AG04450 (cell line): ENCODE results near the gene MAML2. TPM values are rescaled to one million over a fixed set of nuclear protein-coding genes. Genes with fewer than 3 reads are reported as not detected.
"Not testable (repeated sequence)": the region's sequence is repeated elsewhere in the genome, so short reads cannot be mapped to it uniquely, and the experiment has no call there.

Source experiments
- CTCF ChIA-PET: fragments of 300-600, 350-600 bp; formaldehyde crosslinking; extraction: SDS; loops from one replicate; lab custom pipeline; 2022; ENCODE audit warnings: antibody characterized with exemption, inconsistent platforms; lab: Charles Lee
- POLR2A ChIA-PET: fragments of 350-600 bp; formaldehyde crosslinking; extraction: SDS; loops from one replicate; lab custom pipeline; 2021; ENCODE audit warnings: antibody characterized with exemption, inconsistent platforms; lab: Yijun Ruan, JAX
- DNase-seq: peaks from one replicate; pipeline ENCODE4 v3.0.0-alpha.2; 2011; ENCODE audit warnings: low read depth, low spot score
- H3K27ac ChIP-seq: one replicate; pipeline ENCODE4 v1.5.1; 2012; ENCODE audit warnings: low read depth, low read length, control low read depth
- H3K27me3 ChIP-seq: one replicate; pipeline ENCODE4 v1.6.0; 2012; ENCODE audit warnings: low read length; ENCODE audit not compliant: control insufficient read depth, insufficient read depth
- H3K4me3 ChIP-seq: 2 replicates; pipeline ENCODE4 v1.5.1; 2011; ENCODE audit warnings: mild to moderate bottlenecking, low read depth, low read length, control low read depth
- H3K9me3 ChIP-seq: 2 replicates; pipeline ENCODE4 v1.5.1; 2012; ENCODE audit warnings: low read length; ENCODE audit not compliant: control insufficient read depth, insufficient read depth
- polyA plus RNA-seq: library from polyadenylated mRNA; depleted of rRNA; stranded (reverse); fragments of >200 nt; gene quantifications from 2 replicates; pipeline ENCODE4 v1.2.3, GENCODE V29; 2011
- TF ChIP-seq, protein P1 (sequence below): IDR thresholded peaks from 2 replicates; pipeline ENCODE4 v1.5.1; 2011; ENCODE audit warnings: low read depth, low read length, control low read depth, inconsistent platforms

The MAML2 gene
- polyA plus RNA-seq, 1 experiment, result 23.0 TPM

DNA sequence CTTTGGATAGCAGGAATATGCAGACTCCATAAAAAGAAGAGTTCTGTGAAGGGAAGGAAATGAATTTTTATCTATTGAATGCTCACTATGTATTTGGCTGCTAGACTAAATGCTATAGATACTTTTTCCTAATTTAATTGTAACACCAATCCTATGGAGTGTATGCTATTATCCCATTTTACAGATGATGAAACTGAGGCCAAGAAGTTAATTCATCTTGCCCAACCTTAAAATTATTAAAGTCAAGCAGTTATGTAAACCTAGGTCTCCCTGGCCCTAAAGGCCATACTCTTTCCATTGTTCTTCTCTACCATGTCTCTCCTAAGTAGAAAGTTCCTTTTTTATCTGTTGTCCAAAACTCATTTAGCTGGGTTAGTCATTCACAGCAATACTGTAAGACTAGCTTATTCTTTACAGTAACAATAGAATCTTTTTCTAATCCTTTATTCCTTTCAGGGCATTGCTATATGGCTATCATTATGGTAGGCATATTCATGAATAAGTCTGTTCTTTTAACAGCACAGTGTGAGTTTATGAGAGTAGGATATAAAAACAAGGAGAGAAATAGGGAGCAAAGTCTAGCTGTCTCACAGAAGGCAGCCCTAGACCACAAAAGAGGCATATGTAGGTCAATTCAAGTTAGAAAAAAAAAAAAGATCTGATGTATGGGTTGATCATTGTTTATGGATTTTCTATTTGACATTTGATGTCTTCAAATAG lies 50.5 kb downstream of the MAML2 start:
- Histone ChIP-seq H3K27me3 (no peaks in the 10 kb centered on the region), H3K9me3 (no peaks in the 10 kb centered on the region), H3K27ac (no peak overlapping the region), H3K4me3 (no peak overlapping the region)
- ChIA-PET POLR2A (no interaction called here), CTCF (interaction anchor here (0.9 to 2.0 kb wide), 3 partner anchors 12 to 51 kb away, joined by 3 to 5 read pairs (median 3); no protein-coding TSS in a partner anchor)
- no peak for DNase-seq
- TF ChIP-seq, protein P1, sequence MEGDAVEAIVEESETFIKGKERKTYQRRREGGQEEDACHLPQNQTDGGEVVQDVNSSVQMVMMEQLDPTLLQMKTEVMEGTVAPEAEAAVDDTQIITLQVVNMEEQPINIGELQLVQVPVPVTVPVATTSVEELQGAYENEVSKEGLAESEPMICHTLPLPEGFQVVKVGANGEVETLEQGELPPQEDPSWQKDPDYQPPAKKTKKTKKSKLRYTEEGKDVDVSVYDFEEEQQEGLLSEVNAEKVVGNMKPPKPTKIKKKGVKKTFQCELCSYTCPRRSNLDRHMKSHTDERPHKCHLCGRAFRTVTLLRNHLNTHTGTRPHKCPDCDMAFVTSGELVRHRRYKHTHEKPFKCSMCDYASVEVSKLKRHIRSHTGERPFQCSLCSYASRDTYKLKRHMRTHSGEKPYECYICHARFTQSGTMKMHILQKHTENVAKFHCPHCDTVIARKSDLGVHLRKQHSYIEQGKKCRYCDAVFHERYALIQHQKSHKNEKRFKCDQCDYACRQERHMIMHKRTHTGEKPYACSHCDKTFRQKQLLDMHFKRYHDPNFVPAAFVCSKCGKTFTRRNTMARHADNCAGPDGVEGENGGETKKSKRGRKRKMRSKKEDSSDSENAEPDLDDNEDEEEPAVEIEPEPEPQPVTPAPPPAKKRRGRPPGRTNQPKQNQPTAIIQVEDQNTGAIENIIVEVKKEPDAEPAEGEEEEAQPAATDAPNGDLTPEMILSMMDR, result no peak

DNA sequence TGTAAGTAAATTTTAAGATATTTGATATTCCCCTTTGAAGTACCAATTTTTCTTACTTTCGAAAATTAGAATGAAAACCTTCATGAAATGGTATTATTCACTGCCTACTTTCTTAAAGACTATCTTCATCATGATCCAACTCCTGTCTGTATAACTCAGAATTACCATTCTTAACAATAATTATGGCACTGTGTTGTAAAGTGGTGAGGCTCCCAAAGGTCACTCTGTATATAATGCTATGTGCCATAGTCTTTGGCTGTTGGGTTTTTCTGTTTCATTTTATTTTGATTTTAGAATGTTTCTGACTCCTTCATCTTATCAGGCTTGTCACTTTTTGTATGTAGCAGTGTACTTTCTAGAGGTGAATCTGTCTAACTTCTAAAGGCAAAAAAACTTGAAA lies 52.4 kb downstream of the MAML2 start:
- TF ChIP-seq, protein P1, result no peak
- POLR2A ChIA-PET, result no interaction called here
- CTCF ChIA-PET, result no interaction called here
- Histone ChIP-seq H3K9me3 (no peaks in the 10 kb centered on the region), H3K27me3 (no peaks in the 10 kb centered on the region), H3K27ac (no peak overlapping the region), H3K4me3 (no peak overlapping the region)
- no peak for DNase-seq

DNA sequence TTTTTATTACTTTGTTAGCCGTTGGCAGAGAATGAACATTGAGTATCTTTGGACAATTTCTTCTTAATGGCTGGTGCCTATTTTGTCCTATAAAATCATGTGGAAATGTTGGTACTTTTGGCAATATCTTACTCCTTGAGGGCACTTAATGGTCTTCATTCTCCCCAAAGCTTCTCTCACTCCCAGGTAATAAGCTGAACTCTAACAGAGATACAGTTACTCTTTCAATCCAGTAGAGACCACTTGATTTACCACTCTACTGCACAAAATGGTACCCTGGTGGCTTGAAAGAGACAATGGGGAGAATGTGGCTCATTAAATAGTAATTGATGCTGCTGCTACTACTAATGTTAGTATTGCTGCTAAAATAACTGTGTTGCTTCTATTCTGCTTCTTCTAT lies 53.0 kb downstream of the MAML2 start:
- H3K27me3 ChIP-seq, result no peaks in the 10 kb centered on the region
- POLR2A ChIA-PET, result no interaction called here
- CTCF ChIA-PET, result no interaction called here
- no peak overlapping the region for H3K4me3 ChIP-seq
- DNase-seq, result no peak
- TF ChIP-seq, protein P1, result no peak
- no peak overlapping the region for H3K27ac ChIP-seq
- no peaks in the 10 kb centered on the region for H3K9me3 ChIP-seq

DNA sequence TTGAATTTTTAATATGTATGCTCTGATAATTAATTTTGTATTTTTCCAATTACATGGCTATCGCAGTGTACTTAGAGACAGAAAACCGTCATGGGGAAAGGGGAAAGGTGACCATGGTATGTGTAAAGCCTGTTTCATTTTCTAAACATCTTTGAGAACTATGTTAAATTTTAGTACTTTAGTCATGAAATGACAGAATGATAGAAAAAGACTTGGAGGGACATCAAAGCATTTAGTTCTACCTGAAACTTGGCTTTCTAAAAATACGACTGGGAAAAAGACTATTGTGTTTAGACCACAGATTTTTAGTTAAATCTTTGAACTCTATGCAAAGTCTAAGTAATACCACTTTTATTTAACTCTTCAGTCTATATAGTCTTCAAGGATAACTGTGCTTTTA lies 54.1 kb downstream of the MAML2 start:
- POLR2A ChIA-PET, result interaction anchor here (0.6 kb wide), 1 partner anchor 97 kb away, joined by 4 read pairs; no protein-coding TSS in a partner anchor
- DNase-seq, result no peak
- Histone ChIP-seq H3K27me3 (no peaks in the 10 kb centered on the region), H3K4me3 (no peak overlapping the region), H3K9me3 (no peaks in the 10 kb centered on the region), H3K27ac (no peak overlapping the region)
- TF ChIP-seq, protein P1, result no peak
- CTCF ChIA-PET, result interaction anchor here (1.5 kb wide), 1 partner anchor 55 kb away, joined by 3 read pairs; the partner anchor contains the start of gene MAML2

DNA sequence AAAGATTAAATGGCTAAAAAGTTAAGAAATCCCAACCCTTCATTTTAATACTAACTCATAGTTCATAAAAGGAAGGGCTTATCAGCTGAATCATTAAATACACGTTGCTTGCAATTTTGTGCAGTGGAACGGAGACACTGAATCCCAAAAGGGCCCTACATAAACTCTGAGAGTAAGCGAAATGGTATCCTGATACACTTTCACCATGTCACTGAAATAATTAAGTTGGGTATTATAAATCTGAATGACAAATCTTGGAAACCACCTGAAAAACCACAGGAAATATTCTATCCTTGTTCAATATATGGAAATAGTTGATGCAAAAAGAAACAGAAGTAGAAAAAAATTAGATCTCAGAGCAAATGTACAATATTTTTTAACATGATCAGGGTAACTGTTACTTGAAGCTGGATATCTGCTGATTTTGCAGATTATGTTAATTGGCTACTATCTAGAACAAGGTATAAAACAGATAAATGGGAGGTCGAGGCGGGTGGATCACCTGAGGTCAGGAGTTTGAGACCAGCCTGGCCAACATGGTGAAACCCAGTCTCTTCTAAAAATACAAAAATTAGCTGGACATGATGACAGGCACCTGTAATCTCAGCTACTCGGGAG lies 55.1 kb downstream of the MAML2 start:
- Histone ChIP-seq H3K4me3 (no peak overlapping the region), H3K9me3 (no peaks in the 10 kb centered on the region), H3K27me3 (no peaks in the 10 kb centered on the region), H3K27ac (no peak overlapping the region)
- TF ChIP-seq, protein P1, result no peak
- ChIA-PET POLR2A (no interaction called here), CTCF (interaction anchor here (1.5 kb wide), 1 partner anchor 56 kb away, joined by 3 read pairs; the partner anchor contains the start of gene MAML2)
- DNase-seq, result no peak

DNA sequence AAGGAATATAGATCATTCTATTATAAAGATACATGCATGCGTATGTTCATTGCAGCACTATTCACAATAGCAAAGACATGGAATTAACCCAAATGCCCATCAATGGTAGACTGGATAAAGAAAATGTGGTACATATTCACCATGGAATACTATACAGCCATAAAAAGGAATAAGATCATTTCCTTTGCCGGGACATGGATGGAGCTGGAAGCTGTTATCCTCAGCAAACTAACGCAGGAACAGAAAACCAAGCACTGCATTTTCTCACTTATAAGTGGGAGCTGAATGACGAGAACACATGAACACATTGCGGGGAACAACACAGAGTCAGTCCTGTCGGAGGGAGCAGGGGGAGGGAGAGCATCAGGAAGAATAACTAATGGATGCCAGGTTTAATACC lies 57.0 kb downstream of the MAML2 start:
- H3K9me3 ChIP-seq, H3K27me3 ChIP-seq, H3K4me3 ChIP-seq, H3K27ac ChIP-seq, DNase-seq: not testable (repeated sequence)
- POLR2A ChIA-PET, result interaction anchor here (0.7 to 0.9 kb wide), 2 partner anchors 19 to 23 kb away, joined by 3 read pairs; no protein-coding TSS in a partner anchor
- CTCF ChIA-PET, result interaction anchor here (1.4 kb wide), 1 partner anchor 57 kb away, joined by 7 read pairs; the partner anchor contains the start of gene MAML2
